Hepatocyte (in vitro differentiated cells): Measurements from ENCODE around the gene MAGEA9. TPM values are rescaled to one million over a fixed set of nuclear protein-coding genes. Genes with fewer than 3 reads are reported as not detected.
"Not testable (repeated sequence)": the region's sequence is repeated elsewhere in the genome, so short reads cannot be mapped to it uniquely, and the experiment has no call there.

Experiments
- DNase-seq: peaks from one replicate; pipeline ENCODE4 v3.0.0-alpha.2; 2016; ENCODE audit warnings: low spot score
- H2AFZ ChIP-seq: fragments of 200-600 bp; sonication (generic); 2 replicates; pipeline ENCODE4 v1.6.0; 2016; ENCODE audit warnings: antibody characterized with exemption, mild to moderate bottlenecking
- H3K27ac ChIP-seq: fragments of 200-600 bp; sonication (generic); 2 replicates; pipeline ENCODE4 v1.5.1; 2016; ENCODE audit warnings: mild to moderate bottlenecking
- H3K27me3 ChIP-seq: fragments of 200-600 bp; sonication (generic); 2 replicates; pipeline ENCODE4 v1.6.1; 2016
- H3K36me3 ChIP-seq: fragments of 200-600 bp; sonication (generic); replicated peaks from 2 replicates; pipeline ENCODE4 v1.5.1; 2016; ENCODE audit warnings: low read depth; ENCODE audit not compliant: insufficient read depth
- H3K4me1 ChIP-seq: fragments of 200-600 bp; sonication (generic); 2 replicates; pipeline ENCODE4 v1.5.1; 2016; ENCODE audit warnings: mild to moderate bottlenecking, moderate library complexity; ENCODE audit not compliant: insufficient read depth
- H3K4me2 ChIP-seq: fragments of 200-600 bp; sonication (generic); 2 replicates; pipeline ENCODE4 v1.6.0; 2016
- H3K4me3 ChIP-seq: fragments of 200-600 bp; sonication (generic); 2 replicates; pipeline ENCODE4 v1.5.1; 2016; ENCODE audit warnings: mild to moderate bottlenecking
- H3K79me2 ChIP-seq: fragments of 200-600 bp; sonication (generic); 2 replicates; pipeline ENCODE4 v1.6.0; 2017; ENCODE audit warnings: mild to moderate bottlenecking
- H3K9me2 ChIP-seq: fragments of 200-600 bp; sonication (generic); replicated peaks from 2 replicates; pipeline ENCODE4 v1.6.0; 2017; ENCODE audit warnings: mild to moderate bottlenecking; ENCODE audit not compliant: insufficient read depth
- H3K9me3 ChIP-seq: fragments of 200-600 bp; sonication (generic); 2 replicates; pipeline ENCODE4 v1.5.1; 2016; ENCODE audit warnings: low read depth, mild to moderate bottlenecking
- H4K20me1 ChIP-seq: fragments of 200-600 bp; sonication (generic); 2 replicates; pipeline ENCODE4 v1.6.0; 2016; ENCODE audit warnings: mild to moderate bottlenecking; ENCODE audit not compliant: insufficient read depth, poor library complexity, severe bottlenecking
- CTCF ChIP-seq: fragments of 200-600 bp; sonication (generic); IDR thresholded peaks from 2 replicates; pipeline ENCODE4 v1.5.1; 2016; ENCODE audit warnings: antibody characterized with exemption, mild to moderate bottlenecking; ENCODE audit not compliant: poor library complexity
- EZH2 ChIP-seq: fragments of 200-600 bp; sonication (generic); IDR thresholded peaks from 2 replicates; pipeline ENCODE4 v1.6.1; 2016; ENCODE audit warnings: antibody characterized with exemption, mild to moderate bottlenecking, borderline replicate concordance
- EZH2phosphoT487 ChIP-seq: fragments of 200-600 bp; sonication (generic); IDR thresholded peaks from one replicate; pipeline ENCODE4 v1.6.1; 2018; ENCODE audit warnings: antibody characterized with exemption, mild to moderate bottlenecking, low read depth, moderate library complexity; ENCODE audit not compliant: unreplicated experiment, severe bottlenecking
- WGBS: methylation state at CpG from one replicate; pipeline ENCODE4 v1.1.6; 2016; ENCODE audit warnings: low lambda C conversion rate; ENCODE audit errors: missing lambda C conversion rate; 5-methylcytosine and 5-hydroxymethylcytosine counted together
- polyA plus RNA-seq: library from polyadenylated mRNA; unstranded; fragments of >200 nt; fragmentation: Nextera tagmentation; extraction: Ambion mirVana; gene quantifications from 2 replicates; pipeline ENCODE4 v1.2.1, GENCODE V29; 2016
- total RNA-seq: library from RNA; depleted of rRNA; stranded (reverse); fragments of >200 nt; gene quantifications from 2 replicates; pipeline ENCODE4 v1.2.3, GENCODE V29; 2014

Gene MAGEA9
- total and polyA plus RNA-seq, 2 experiments from 2014 or later, result not detected

- H3K79me2 ChIP-seq, H3K4me3 ChIP-seq, H3K36me3 ChIP-seq, H3K4me1 ChIP-seq, H3K4me2 ChIP-seq, H3K9me3 ChIP-seq, H3K9me2 ChIP-seq, H4K20me1 ChIP-seq, H2AFZ ChIP-seq, H3K27me3 ChIP-seq, H3K27ac ChIP-seq, DNase-seq: not testable (repeated sequence)
- no CpG with 5 or more reads among the region's 9 CpGs for WGBS
Measured at GRCh38 chrX:149773026-149773425, 8.7 kb upstream of the MAGEA9 start.

- H3K4me3 ChIP-seq, H2AFZ ChIP-seq, H3K4me1 ChIP-seq, H3K79me2 ChIP-seq, DNase-seq, H3K4me2 ChIP-seq, H3K27ac ChIP-seq, H3K9me3 ChIP-seq, H3K27me3 ChIP-seq, H3K36me3 ChIP-seq, H3K9me2 ChIP-seq, H4K20me1 ChIP-seq: not testable (repeated sequence)
- no CpG with 5 or more reads among the region's 17 CpGs for WGBS
Measured at GRCh38 chrX:149773768-149774167, 8.0 kb upstream of the MAGEA9 start, which contains the start of gene HSFX1. Gene HSFX1 (plus strand): TSS chrX:149774068. CDS start chrX:149774682, 614 bp downstream.

GRCh38 chrX:149777999-149778398 lies 3.7 kb upstream of the MAGEA9 start:
- not testable (repeated sequence) for H3K27ac ChIP-seq, H3K4me3 ChIP-seq, H4K20me1 ChIP-seq, H3K9me3 ChIP-seq, H3K4me2 ChIP-seq, H3K4me1 ChIP-seq, H3K36me3 ChIP-seq, H3K79me2 ChIP-seq, H2AFZ ChIP-seq, H3K9me2 ChIP-seq, H3K27me3 ChIP-seq, DNase-seq
- WGBS, result no CpG with 5 or more reads among the region's 7 CpGs

GRCh38 chrX:149795531-149795930 lies 13.8 kb downstream of the MAGEA9 start:
- not testable (repeated sequence) for H3K4me3 ChIP-seq, H2AFZ ChIP-seq, H3K27ac ChIP-seq, H3K4me1 ChIP-seq, H4K20me1 ChIP-seq, DNase-seq, H3K4me2 ChIP-seq, H3K27me3 ChIP-seq, H3K36me3 ChIP-seq, H3K9me3 ChIP-seq, H3K9me2 ChIP-seq, H3K79me2 ChIP-seq
- no CpG with 5 or more reads among the region's 1 CpG for WGBS

- no peaks in the 10 kb centered on the region for H3K9me2 ChIP-seq
- H3K27ac ChIP-seq, result no peak overlapping the region
- H3K4me2 ChIP-seq, result no peak overlapping the region
- no peak overlapping the region for H2AFZ ChIP-seq
- H3K27me3 ChIP-seq, result no peaks in the 10 kb centered on the region
- no peaks in the 10 kb centered on the region for H3K79me2 ChIP-seq
- WGBS, result 78% methylated on average over 6 of the region's 6 CpGs
- DNase-seq, result no peak
- TF ChIP-seq EZH2phosphoT487 (no peak), EZH2 (no peak), CTCF (no peak)
- no peaks in the 10 kb centered on the region for H4K20me1 ChIP-seq
- peaks cover 5% of the 10 kb centered on the region for H3K9me3 ChIP-seq
- H3K4me3 ChIP-seq, result no peak overlapping the region
- H3K36me3 ChIP-seq, result no peaks in the 10 kb centered on the region
- H3K4me1 ChIP-seq, result no peaks in the 10 kb centered on the region
Measured at GRCh38 chrX:149799095-149799714, 17.5 kb downstream of the MAGEA9 start.
